Osteocyte (in vitro differentiated cells): ENCODE measurements around the gene TMED5. TPM values are rescaled to one million over a fixed set of nuclear protein-coding genes. Genes with fewer than 3 reads are reported as not detected.

Source experiments
- DNase-seq: peaks from one replicate; pipeline ENCODE4 v3.0.0; 2021; ENCODE audit warnings: mixed read lengths; ENCODE audit not compliant: unreplicated experiment; ENCODE audit errors: extremely low spot score
- H3K27ac Mint-ChIP-seq: one replicate; pipeline ENCODE4 v1.8.0; 2021; ENCODE audit warnings: mild to moderate bottlenecking, mixed read lengths; ENCODE audit not compliant: unreplicated experiment
- H3K27me3 Mint-ChIP-seq: one replicate; pipeline ENCODE4 v1.8.0; 2021; ENCODE audit warnings: mixed read lengths; ENCODE audit not compliant: unreplicated experiment
- H3K36me3 Mint-ChIP-seq: one replicate; pipeline ENCODE4 v1.8.0; 2021; ENCODE audit warnings: mixed read lengths; ENCODE audit not compliant: unreplicated experiment
- H3K4me1 Mint-ChIP-seq: one replicate; pipeline ENCODE4 v1.8.0; 2021; ENCODE audit warnings: mixed read lengths; ENCODE audit not compliant: unreplicated experiment
- H3K4me3 Mint-ChIP-seq: one replicate; pipeline ENCODE4 v1.8.0; 2021; ENCODE audit warnings: mild to moderate bottlenecking, moderate library complexity, mixed read lengths; ENCODE audit not compliant: unreplicated experiment
- H3K9me3 Mint-ChIP-seq: one replicate; pipeline ENCODE4 v1.8.0; 2021; ENCODE audit warnings: mixed read lengths; ENCODE audit not compliant: unreplicated experiment
- total RNA-seq: library from RNA; stranded (reverse); gene quantifications from 2 replicates; pipeline ENCODE4 v1.2.1, GENCODE V29; 2021
- TF ChIP-seq, protein P1 (sequence below): fragments of 200-600 bp; sonication (generic); IDR thresholded peaks from 2 replicates; pipeline ENCODE4 v1.5.0; 2021; ENCODE audit warnings: antibody characterized with exemption, mild to moderate bottlenecking, moderate library complexity

TMED5 gene
- total RNA-seq, 1 donor from 2014 or later, result 31.5 TPM

GRCh38 chr1:93111561-93111960 is 68.7 kb downstream of the TMED5 start:
- peaks cover 13% of the 10 kb centered on the region for H3K9me3 Mint-ChIP-seq
- peaks cover 36% of the 10 kb centered on the region for H3K36me3 Mint-ChIP-seq
- H3K4me1 Mint-ChIP-seq, result peaks cover 15% of the 10 kb centered on the region
- TF ChIP-seq, protein P1, sequence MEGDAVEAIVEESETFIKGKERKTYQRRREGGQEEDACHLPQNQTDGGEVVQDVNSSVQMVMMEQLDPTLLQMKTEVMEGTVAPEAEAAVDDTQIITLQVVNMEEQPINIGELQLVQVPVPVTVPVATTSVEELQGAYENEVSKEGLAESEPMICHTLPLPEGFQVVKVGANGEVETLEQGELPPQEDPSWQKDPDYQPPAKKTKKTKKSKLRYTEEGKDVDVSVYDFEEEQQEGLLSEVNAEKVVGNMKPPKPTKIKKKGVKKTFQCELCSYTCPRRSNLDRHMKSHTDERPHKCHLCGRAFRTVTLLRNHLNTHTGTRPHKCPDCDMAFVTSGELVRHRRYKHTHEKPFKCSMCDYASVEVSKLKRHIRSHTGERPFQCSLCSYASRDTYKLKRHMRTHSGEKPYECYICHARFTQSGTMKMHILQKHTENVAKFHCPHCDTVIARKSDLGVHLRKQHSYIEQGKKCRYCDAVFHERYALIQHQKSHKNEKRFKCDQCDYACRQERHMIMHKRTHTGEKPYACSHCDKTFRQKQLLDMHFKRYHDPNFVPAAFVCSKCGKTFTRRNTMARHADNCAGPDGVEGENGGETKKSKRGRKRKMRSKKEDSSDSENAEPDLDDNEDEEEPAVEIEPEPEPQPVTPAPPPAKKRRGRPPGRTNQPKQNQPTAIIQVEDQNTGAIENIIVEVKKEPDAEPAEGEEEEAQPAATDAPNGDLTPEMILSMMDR, result no peak
- H3K27ac Mint-ChIP-seq, result peak overlapping the region; percentile 69
- H3K4me3 Mint-ChIP-seq, result no peak overlapping the region
- H3K27me3 Mint-ChIP-seq, result no peaks in the 10 kb centered on the region
- DNase-seq, result no peak

GRCh38 chr1:93111065-93111464 is 69.1 kb downstream of the TMED5 start:
- Mint-ChIP-seq H3K4me1 (peaks cover 15% of the 10 kb centered on the region), H3K4me3 (no peak overlapping the region), H3K27me3 (no peaks in the 10 kb centered on the region), H3K27ac (peak overlapping the region; percentile 50), H3K9me3 (peaks cover 13% of the 10 kb centered on the region), H3K36me3 (peaks cover 32% of the 10 kb centered on the region)
- no peak for DNase-seq
- TF ChIP-seq, protein P1, result no peak

GRCh38 chr1:93109578-93109977 is 70.6 kb downstream of the TMED5 start:
- Mint-ChIP-seq H3K4me3 (no peak overlapping the region), H3K27ac (no peak overlapping the region), H3K4me1 (peaks cover 15% of the 10 kb centered on the region), H3K36me3 (peaks cover 31% of the 10 kb centered on the region), H3K9me3 (peaks cover 13% of the 10 kb centered on the region), H3K27me3 (no peaks in the 10 kb centered on the region)
- TF ChIP-seq, protein P1, result no peak
- DNase-seq, result no peak

GRCh38 chr1:93108335-93108734 is 71.9 kb downstream of the TMED5 start:
- DNase-seq, result no peak
- Mint-ChIP-seq H3K9me3 (peaks cover 13% of the 10 kb centered on the region), H3K27ac (no peak overlapping the region), H3K27me3 (no peaks in the 10 kb centered on the region), H3K36me3 (peaks cover 30% of the 10 kb centered on the region), H3K4me1 (peaks cover 15% of the 10 kb centered on the region), H3K4me3 (no peak overlapping the region)
- TF ChIP-seq, protein P1, result no peak

- no peak for DNase-seq
- TF ChIP-seq, protein P1, result no peak
- H3K36me3 Mint-ChIP-seq, result peaks cover 26% of the 10 kb centered on the region
- H3K4me1 Mint-ChIP-seq, result peaks cover 15% of the 10 kb centered on the region
- no peak overlapping the region for H3K27ac Mint-ChIP-seq
- no peaks in the 10 kb centered on the region for H3K27me3 Mint-ChIP-seq
- H3K4me3 Mint-ChIP-seq, result no peak overlapping the region
- H3K9me3 Mint-ChIP-seq, result peaks cover 13% of the 10 kb centered on the region
Measured at GRCh38 chr1:93107395-93107794, 72.8 kb downstream of the TMED5 start.
